PC-3 (cell line): ENCODE measurements around the gene BCAT1. TPM values are rescaled to one million over a fixed set of nuclear protein-coding genes. Genes with fewer than 3 reads are reported as not detected.
"Not testable (repeated sequence)": the region's sequence is repeated elsewhere in the genome, so short reads cannot be mapped to it uniquely, and the experiment has no call there.

Experiments used
- ATAC-seq: fragments of 200-7000 bp; cut with Tn5 transposase; 2 replicates; pipeline ENCODE4 v1.9.1; 2020; ENCODE audit warnings: mild to moderate bottlenecking, moderate library complexity
- BruUV-seq: library from RNA; stranded (reverse); fragments of 400-500 nt; replicated peaks from 2 replicates; lab custom pipeline; 2021; lab: Mats Ljungman, UMichigan
- CTCF ChIA-PET: fragments of 300-600 bp; sonication (Branson Sonifier 250); formaldehyde crosslinking; loops from one replicate; lab custom pipeline; 2022; ENCODE audit warnings: antibody characterized with exemption; lab: Charles Lee
- POLR2A ChIA-PET: fragments of 300-600 bp; sonication (Branson Sonifier 250); formaldehyde crosslinking; loops from one replicate; lab custom pipeline; 2022; ENCODE audit warnings: antibody characterized with exemption; ENCODE audit not compliant: unreplicated experiment; lab: Charles Lee
- DNase-seq: peaks from one replicate; pipeline ENCODE4 v3.0.0-alpha.2; 2015
- H2AFZ ChIP-seq: fragments of 300-600 bp; sonication (generic); 2 replicates; pipeline ENCODE4 v1.6.0; 2016; ENCODE audit warnings: antibody characterized with exemption, low read length
- H3F3A ChIP-seq: fragments of 300-600 bp; sonication (generic); one replicate; pipeline ENCODE4 v1.6.0; 2017; ENCODE audit warnings: antibody characterized with exemption, low read length, control low read depth, mild to moderate bottlenecking; ENCODE audit not compliant: unreplicated experiment
- H3K27ac ChIP-seq: fragments of 300-600 bp; sonication (generic); 2 replicates; pipeline ENCODE4 v1.5.1; 2016; ENCODE audit warnings: mild to moderate bottlenecking, low read length
- H3K27me3 ChIP-seq: fragments of 300-600 bp; sonication (generic); 2 replicates; pipeline ENCODE4 v1.6.1; 2016; ENCODE audit warnings: low read length, mixed read lengths
- H3K36me3 ChIP-seq: fragments of 300-600 bp; sonication (generic); 2 replicates; pipeline ENCODE4 v1.6.1; 2016; ENCODE audit warnings: low read depth, mixed run types, low read length, mixed read lengths
- H3K4me1 ChIP-seq: fragments of 300-600 bp; sonication (generic); 2 replicates; pipeline ENCODE4 v1.5.1; 2016; ENCODE audit warnings: low read length; ENCODE audit not compliant: insufficient read depth
- H3K4me2 ChIP-seq: fragments of 300-600 bp; sonication (generic); 2 replicates; pipeline ENCODE4 v1.6.0; 2016; ENCODE audit warnings: low read length
- H3K4me3 ChIP-seq: fragments of 300-600 bp; sonication (generic); 2 replicates; pipeline ENCODE4 v1.5.1; 2016; ENCODE audit warnings: mild to moderate bottlenecking, low read length, mixed read lengths
- H3K79me2 ChIP-seq: fragments of 300-600 bp; sonication (generic); 2 replicates; pipeline ENCODE4 v1.6.1; 2017; ENCODE audit warnings: low read length, mixed read lengths
- H3K9ac ChIP-seq: fragments of 300-600 bp; sonication (generic); 2 replicates; pipeline ENCODE4 v1.6.0; 2016; ENCODE audit warnings: mild to moderate bottlenecking, low read length
- H3K9me2 ChIP-seq: fragments of 300-600 bp; sonication (generic); replicated peaks from 2 replicates; pipeline ENCODE4 v1.6.1; 2016; ENCODE audit warnings: mixed run types, low read length, mixed read lengths
- H3K9me3 ChIP-seq: fragments of 300-600 bp; sonication (generic); 2 replicates; pipeline ENCODE4 v1.6.1; 2016; ENCODE audit warnings: low read length, mixed read lengths
- H4K20me1 ChIP-seq: fragments of 300-600 bp; sonication (generic); 2 replicates; pipeline ENCODE4 v1.6.1; 2016; ENCODE audit warnings: low read length, mixed read lengths
- CTCF ChIP-seq: fragments of 300-600 bp; sonication (generic); conservative IDR thresholded peaks from 2 replicates; pipeline ENCODE4 v1.5.1; 2017; ENCODE audit warnings: antibody characterized with exemption, low read depth, mild to moderate bottlenecking, low read length
- EZH2 ChIP-seq: fragments of 300-600 bp; sonication (generic); IDR thresholded peaks from one replicate; pipeline ENCODE4 v1.6.1; 2017; ENCODE audit warnings: antibody characterized with exemption, mild to moderate bottlenecking, low read length; ENCODE audit not compliant: unreplicated experiment
- EZH2phosphoT487 ChIP-seq: fragments of 300-600 bp; sonication (generic); IDR thresholded peaks from 2 replicates; pipeline ENCODE4 v1.6.1; 2018; ENCODE audit warnings: mild to moderate bottlenecking, antibody characterized with exemption, low read length, borderline replicate concordance
- intact Hi-C: fragments of 100-400 bp; cut with micrococcal nuclease; formaldehyde crosslinking; loops from 2 replicates; pipeline ENCODE4 v1.9.0; 2023
- total RNA-seq: library from RNA; depleted of rRNA; stranded (reverse); fragments of >200 nt; gene quantifications from 2 replicates; pipeline ENCODE4 v1.2.3, GENCODE V29; 2014

BCAT1 gene
- total RNA-seq, 1 experiment from 2014 or later: not detected

DNA sequence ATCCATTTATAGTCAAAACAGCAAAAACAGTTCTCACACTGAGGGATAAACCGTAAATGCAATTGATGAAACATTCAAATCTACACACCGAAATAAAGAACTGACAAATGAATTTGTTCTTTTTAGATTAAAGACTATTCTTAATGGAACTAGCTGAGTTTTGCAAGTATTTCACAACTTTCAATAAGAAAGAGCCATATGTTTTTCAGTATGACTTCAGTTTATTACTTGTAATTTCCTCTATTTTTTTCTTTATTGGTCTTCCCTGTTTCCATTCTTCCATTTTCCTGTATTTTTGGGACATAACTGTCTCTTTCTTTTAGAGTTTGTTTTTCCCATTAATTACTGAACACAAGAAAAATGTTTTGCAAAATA lies 4.3 kb downstream of the BCAT1 start:
- no peak overlapping the region for H3K27ac ChIP-seq
- H3K9ac ChIP-seq: no peak overlapping the region
- intact Hi-C loops: no loop called here
- no peaks in the 10 kb centered on the region for H3K36me3 ChIP-seq
- no peaks in the 10 kb centered on the region for H4K20me1 ChIP-seq
- no peaks in the 10 kb centered on the region for H3F3A ChIP-seq
- CTCF ChIA-PET: no interaction called here
- BruUV-seq: no TSS peak
- no peak overlapping the region for H2AFZ ChIP-seq
- H3K9me2 ChIP-seq: no peaks in the 10 kb centered on the region
- TF ChIP-seq EZH2 (no peak), EZH2phosphoT487 (no peak), CTCF (no peak)
- no peak overlapping the region for H3K4me2 ChIP-seq
- H3K9me3 ChIP-seq: no peaks in the 10 kb centered on the region
- H3K79me2 ChIP-seq: no peaks in the 10 kb centered on the region
- ATAC-seq (no peak), DNase-seq (no peak)
- POLR2A ChIA-PET: no interaction called here
- no peak overlapping the region for H3K4me3 ChIP-seq
- H3K27me3 ChIP-seq: peaks cover 26% of the 10 kb centered on the region
- no peaks in the 10 kb centered on the region for H3K4me1 ChIP-seq

GRCh38 chr12:24943947-24944600 lies 4.8 kb downstream of the BCAT1 start:
- Histone ChIP-seq H3K4me2 (no peak overlapping the region), H3K36me3 (no peaks in the 10 kb centered on the region), H3K9me2 (no peaks in the 10 kb centered on the region), H3K4me1 (no peaks in the 10 kb centered on the region), H3K4me3 (no peak overlapping the region), H3K27me3 (peaks cover 21% of the 10 kb centered on the region), H3K9me3 (no peaks in the 10 kb centered on the region), H3K27ac (no peak overlapping the region), H4K20me1 (no peaks in the 10 kb centered on the region), H3F3A (no peaks in the 10 kb centered on the region), H2AFZ (no peak overlapping the region), H3K79me2 (no peaks in the 10 kb centered on the region), H3K9ac (no peak overlapping the region)
- TF ChIP-seq CTCF (no peak), EZH2 (no peak), EZH2phosphoT487 (no peak)
- BruUV-seq: no TSS peak
- intact Hi-C loops: no loop called here
- DNase-seq (no peak), ATAC-seq (no peak)
- ChIA-PET CTCF (no interaction called here), POLR2A (no interaction called here)

- Histone ChIP-seq H3K9me3 (no peaks in the 10 kb centered on the region), H3K27ac (no peak overlapping the region), H3K4me3 (no peak overlapping the region), H3K4me1 (no peaks in the 10 kb centered on the region), H3K4me2 (no peak overlapping the region), H3K9ac (no peak overlapping the region), H3K27me3 (no peaks in the 10 kb centered on the region), H3F3A (no peaks in the 10 kb centered on the region), H4K20me1 (no peaks in the 10 kb centered on the region), H3K9me2 (no peaks in the 10 kb centered on the region), H3K79me2 (no peaks in the 10 kb centered on the region), H3K36me3 (no peaks in the 10 kb centered on the region), H2AFZ (no peak overlapping the region)
- CTCF ChIA-PET: no interaction called here
- TF ChIP-seq EZH2phosphoT487: no peak
- TF ChIP-seq EZH2: no peak
- no peak for TF ChIP-seq CTCF
- no TSS peak for BruUV-seq
- intact Hi-C loops: no loop called here
- DNase-seq (no peak), ATAC-seq (no peak)
- POLR2A ChIA-PET: no interaction called here
Observed at GRCh38 chr12:24940157-24940556, 8.7 kb downstream of the BCAT1 start.

GRCh38 chr12:24939551-24939950 lies 9.3 kb downstream of the BCAT1 start:
- H2AFZ ChIP-seq, CTCF ChIA-PET, H3K4me1 ChIP-seq, H3K36me3 ChIP-seq, H3K27me3 ChIP-seq, ATAC-seq, H3K79me2 ChIP-seq, H3K27ac ChIP-seq, H3K4me3 ChIP-seq, H3F3A ChIP-seq, BruUV-seq, intact Hi-C loops, H3K9me2 ChIP-seq, H3K4me2 ChIP-seq, H3K9ac ChIP-seq, H4K20me1 ChIP-seq, POLR2A ChIA-PET, DNase-seq, H3K9me3 ChIP-seq: not testable (repeated sequence)
